ENCODE results near the gene BRD4. TPM values are rescaled to one million over a fixed set of nuclear protein-coding genes. Genes with fewer than 3 reads are reported as not detected.
A peak's percentile ranks its signal among the peaks of the same experiment; 100 is the strongest.

The BRD4 gene
- total RNA-seq, 4 donors from 2014 or later: 34.7 to 69.6 (median 36.0) TPM

- Histone ChIP-seq H3K27me3 (no peaks in the 10 kb centered on the region), H3K36me3 (no peaks in the 10 kb centered on the region), H3K9me3 (no peaks in the 10 kb centered on the region), H3K27ac (no peak overlapping the region), H3K4me1 (peaks cover 0 to 13% (median 0%) of the 10 kb centered on the region in 4 donors), H3K4me3 (no peak overlapping the region)
- TF ChIP-seq CTCF (IDR thresholded peaks at IDR 0.05) (no peak), POLR2A (IDR thresholded peaks at IDR 0.05) (no peak), EP300 (IDR thresholded peaks at IDR 0.05) (no peak)
- DNase-seq (ENCODE audit: low spot score in 2 of 2): no peak
- WGBS, 2 donors: 91 to 94% methylated on average over 7 of the region's 7 CpGs
These were observed 116.0 kb downstream of the BRD4 start for GRCh38 chr19:15216363-15216762.

- TF ChIP-seq CTCF (IDR thresholded peaks at IDR 0.05) (no peak), EP300 (IDR thresholded peaks at IDR 0.05) (no peak)
- Histone ChIP-seq H3K4me3 (no peak overlapping the region), H3K9me3 (no peaks in the 10 kb centered on the region), H3K36me3 (no peaks in the 10 kb centered on the region), H3K27me3 (no peaks in the 10 kb centered on the region), H3K27ac (peak overlapping the region in 2 of 4 donors; percentile 28 to 46), H3K4me1 (peaks cover 0 to 17% (median 4%) of the 10 kb centered on the region in 4 donors)
- DNase-seq (ENCODE audit: low spot score in 2 of 2): no peak
- WGBS, 2 donors: 44% methylated on average over 9 to 14 of the region's 15 CpGs
These were observed 118.5 kb downstream of the BRD4 start for GRCh38 chr19:15213715-15214381.

GRCh38 chr19:15212711-15213110, 119.6 kb downstream of the BRD4 start:
- Histone ChIP-seq H3K4me3 (no peak overlapping the region), H3K4me1 (peaks cover 0 to 17% (median 4%) of the 10 kb centered on the region in 4 donors), H3K27ac (peak overlapping the region in 2 of 4 donors; percentile 2 to 43), H3K9me3 (no peaks in the 10 kb centered on the region), H3K36me3 (no peaks in the 10 kb centered on the region), H3K27me3 (no peaks in the 10 kb centered on the region)
- 84 to 92% methylated on average over 12 of the region's 12 CpGs for WGBS, 2 donors
- no peak for TF ChIP-seq EP300 (IDR thresholded peaks at IDR 0.05)
- no peak for TF ChIP-seq POLR2A (IDR thresholded peaks at IDR 0.05)
- no peak for TF ChIP-seq CTCF (IDR thresholded peaks at IDR 0.05)
- no peak for DNase-seq (ENCODE audit: low spot score in 2 of 2)

GRCh38 chr19:15210323-15210781, 122.0 kb downstream of the BRD4 start:
- Histone ChIP-seq H3K9me3 (no peaks in the 10 kb centered on the region), H3K36me3 (no peaks in the 10 kb centered on the region), H3K4me3 (no peak overlapping the region), H3K27me3 (no peaks in the 10 kb centered on the region), H3K27ac (peak overlapping the region in 2 of 4 donors; percentile 31 to 60), H3K4me1 (peaks cover 0 to 17% (median 4%) of the 10 kb centered on the region in 4 donors)
- DNase-seq (ENCODE audit: low spot score in 2 of 2): peak in 1 of 2 donors; percentile 44
- no peak for TF ChIP-seq CTCF (IDR thresholded peaks at IDR 0.05)
- no peak for TF ChIP-seq POLR2A (IDR thresholded peaks at IDR 0.05)
- peak in 1 of 2 donors; percentile 41 for TF ChIP-seq EP300 (IDR thresholded peaks at IDR 0.05)
- 48 to 64% methylated on average over 5 of the region's 5 CpGs for whole genome bisulfite sequencing, 2 donors

GRCh38 chr19:15201374-15202023, 130.8 kb downstream of the BRD4 start:
- peaks cover 0 to 26% of the 10 kb centered on the region in 2 donors for H3K27me3 ChIP-seq
- H3K9me3 ChIP-seq: no peaks in the 10 kb centered on the region
- peaks cover 0 to 34% (median 16%) of the 10 kb centered on the region in 4 donors for H3K4me1 ChIP-seq
- 90 to 92% methylated on average over 18 of the region's 18 CpGs for WGBS, 2 donors
- no peak for TF ChIP-seq EP300 (IDR thresholded peaks at IDR 0.05)
- no peak for TF ChIP-seq CTCF (IDR thresholded peaks at IDR 0.05)
- TF ChIP-seq POLR2A (IDR thresholded peaks at IDR 0.05): no peak
- H3K36me3 ChIP-seq: no peaks in the 10 kb centered on the region
- DNase-seq (ENCODE audit: low spot score in 2 of 2): no peak
- H3K4me3 ChIP-seq: peak overlapping the region in 1 of 4 donors; percentile 58
- H3K27ac ChIP-seq: peak overlapping the region in 1 of 4 donors; percentile 86

Data from tibial nerve (tissue), 4 donors.